Measurements from ENCODE around the gene FADS1.

DNA sequence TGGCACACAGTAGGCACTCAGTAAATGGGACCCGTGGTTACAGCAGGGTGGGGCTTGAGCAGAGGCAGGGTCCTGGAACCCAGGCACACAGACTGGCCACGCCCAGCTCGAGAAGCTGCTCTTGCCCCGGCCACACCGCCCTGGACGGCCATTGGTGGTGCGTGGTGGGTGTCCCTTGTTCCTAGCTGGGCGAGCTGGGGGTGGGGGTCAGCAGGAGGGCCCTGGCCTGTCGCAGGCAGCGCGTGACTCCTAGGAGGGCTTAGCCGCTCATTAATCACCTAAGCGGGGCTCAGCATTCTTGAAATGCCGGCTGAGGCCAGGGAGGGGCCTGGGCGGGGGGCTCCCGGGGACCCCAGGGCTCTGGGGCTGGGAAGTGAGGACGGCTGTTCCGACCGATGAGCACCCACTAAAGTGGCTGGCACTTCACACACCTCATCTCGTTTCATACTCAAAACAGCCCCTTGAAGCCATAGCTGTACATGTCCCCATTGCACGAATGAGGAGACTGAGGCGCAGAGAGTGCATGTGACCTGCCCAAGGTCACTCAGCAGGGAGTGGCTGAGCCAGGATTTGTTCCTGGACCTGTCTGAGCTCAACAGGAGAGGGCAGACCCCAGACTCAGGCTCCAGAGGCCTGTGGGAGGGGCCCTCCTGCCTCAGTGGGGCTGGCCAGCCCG is 52.7 kb downstream of the FADS1 start:
- TF ChIP-seq, protein P1, sequence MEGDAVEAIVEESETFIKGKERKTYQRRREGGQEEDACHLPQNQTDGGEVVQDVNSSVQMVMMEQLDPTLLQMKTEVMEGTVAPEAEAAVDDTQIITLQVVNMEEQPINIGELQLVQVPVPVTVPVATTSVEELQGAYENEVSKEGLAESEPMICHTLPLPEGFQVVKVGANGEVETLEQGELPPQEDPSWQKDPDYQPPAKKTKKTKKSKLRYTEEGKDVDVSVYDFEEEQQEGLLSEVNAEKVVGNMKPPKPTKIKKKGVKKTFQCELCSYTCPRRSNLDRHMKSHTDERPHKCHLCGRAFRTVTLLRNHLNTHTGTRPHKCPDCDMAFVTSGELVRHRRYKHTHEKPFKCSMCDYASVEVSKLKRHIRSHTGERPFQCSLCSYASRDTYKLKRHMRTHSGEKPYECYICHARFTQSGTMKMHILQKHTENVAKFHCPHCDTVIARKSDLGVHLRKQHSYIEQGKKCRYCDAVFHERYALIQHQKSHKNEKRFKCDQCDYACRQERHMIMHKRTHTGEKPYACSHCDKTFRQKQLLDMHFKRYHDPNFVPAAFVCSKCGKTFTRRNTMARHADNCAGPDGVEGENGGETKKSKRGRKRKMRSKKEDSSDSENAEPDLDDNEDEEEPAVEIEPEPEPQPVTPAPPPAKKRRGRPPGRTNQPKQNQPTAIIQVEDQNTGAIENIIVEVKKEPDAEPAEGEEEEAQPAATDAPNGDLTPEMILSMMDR (IDR thresholded peaks at IDR 0.05): no peak
- TF ChIP-seq, protein P2, sequence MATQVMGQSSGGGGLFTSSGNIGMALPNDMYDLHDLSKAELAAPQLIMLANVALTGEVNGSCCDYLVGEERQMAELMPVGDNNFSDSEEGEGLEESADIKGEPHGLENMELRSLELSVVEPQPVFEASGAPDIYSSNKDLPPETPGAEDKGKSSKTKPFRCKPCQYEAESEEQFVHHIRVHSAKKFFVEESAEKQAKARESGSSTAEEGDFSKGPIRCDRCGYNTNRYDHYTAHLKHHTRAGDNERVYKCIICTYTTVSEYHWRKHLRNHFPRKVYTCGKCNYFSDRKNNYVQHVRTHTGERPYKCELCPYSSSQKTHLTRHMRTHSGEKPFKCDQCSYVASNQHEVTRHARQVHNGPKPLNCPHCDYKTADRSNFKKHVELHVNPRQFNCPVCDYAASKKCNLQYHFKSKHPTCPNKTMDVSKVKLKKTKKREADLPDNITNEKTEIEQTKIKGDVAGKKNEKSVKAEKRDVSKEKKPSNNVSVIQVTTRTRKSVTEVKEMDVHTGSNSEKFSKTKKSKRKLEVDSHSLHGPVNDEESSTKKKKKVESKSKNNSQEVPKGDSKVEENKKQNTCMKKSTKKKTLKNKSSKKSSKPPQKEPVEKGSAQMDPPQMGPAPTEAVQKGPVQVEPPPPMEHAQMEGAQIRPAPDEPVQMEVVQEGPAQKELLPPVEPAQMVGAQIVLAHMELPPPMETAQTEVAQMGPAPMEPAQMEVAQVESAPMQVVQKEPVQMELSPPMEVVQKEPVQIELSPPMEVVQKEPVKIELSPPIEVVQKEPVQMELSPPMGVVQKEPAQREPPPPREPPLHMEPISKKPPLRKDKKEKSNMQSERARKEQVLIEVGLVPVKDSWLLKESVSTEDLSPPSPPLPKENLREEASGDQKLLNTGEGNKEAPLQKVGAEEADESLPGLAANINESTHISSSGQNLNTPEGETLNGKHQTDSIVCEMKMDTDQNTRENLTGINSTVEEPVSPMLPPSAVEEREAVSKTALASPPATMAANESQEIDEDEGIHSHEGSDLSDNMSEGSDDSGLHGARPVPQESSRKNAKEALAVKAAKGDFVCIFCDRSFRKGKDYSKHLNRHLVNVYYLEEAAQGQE (IDR thresholded peaks at IDR 0.05; ENCODE audit: insufficient read depth in 1 of 2, low read depth in 2 of 2, low read length in 1 of 2): no peak
- TF ChIP-seq POLR2AphosphoS5 (IDR thresholded peaks at IDR 0.05; ENCODE audit: low read depth, low read length): no peak
- no peak for TF ChIP-seq SIN3A (IDR thresholded peaks at IDR 0.05; ENCODE audit: borderline replicate concordance, insufficient read depth, low read depth, low read length)
- TF ChIP-seq TCF7L2 (IDR thresholded peaks at IDR 0.05; ENCODE audit: low read depth, low read length): no peak
